Neutrophil (primary cell): ENCODE measurements around the gene FBN1.

ENCODE experiments used
- H3K27ac ChIP-seq: fragments of 200-600 bp; sonication (generic); 2 replicates; pipeline ENCODE4 v1.5.1; 2016; ENCODE audit warnings: mild to moderate bottlenecking, moderate library complexity
- H3K27me3 ChIP-seq: fragments of 200-600 bp; sonication (generic); 2 replicates; pipeline ENCODE4 v1.6.0; 2016; ENCODE audit warnings: mild to moderate bottlenecking
- H3K36me3 ChIP-seq: fragments of 200-600 bp; sonication (generic); 2 replicates; pipeline ENCODE4 v1.5.1; 2017
- H3K4me1 ChIP-seq, 2 experiments: fragments of 200-600 bp in 1 of 2; sonication (generic) in 1 of 2; 1 replicate in 1 of 2; 2 replicates in 1 of 2; pipeline versions ENCODE4 v1.5.1 to v1.6.1; 2013 to 2016; ENCODE audit warnings: low read depth in 1 of 2, low read length in 1 of 2, mild to moderate bottlenecking in 1 of 2, moderate library complexity in 1 of 2; ENCODE audit not compliant: control insufficient read depth in 1 of 2, insufficient read depth in 1 of 2
- H3K4me3 ChIP-seq, 2 experiments: fragments of 200-600 bp in 1 of 2; sonication (generic) in 1 of 2; 1 replicate in 1 of 2; 2 replicates in 1 of 2; pipeline ENCODE4 v1.5.1; 2013 to 2016; ENCODE audit warnings: low read depth in 1 of 2, low read length in 1 of 2, mild to moderate bottlenecking in 1 of 2, moderate library complexity in 1 of 2
- H3K9me3 ChIP-seq: fragments of 200-600 bp; sonication (generic); 2 replicates; pipeline ENCODE4 v1.5.1; 2016
- TF ChIP-seq, protein P1 (sequence below): fragments of 200-600 bp; sonication (generic); IDR thresholded peaks from 2 replicates; pipeline ENCODE4 v1.5.1; 2016; ENCODE audit warnings: antibody characterized with exemption

The FBN1 gene

DNA sequence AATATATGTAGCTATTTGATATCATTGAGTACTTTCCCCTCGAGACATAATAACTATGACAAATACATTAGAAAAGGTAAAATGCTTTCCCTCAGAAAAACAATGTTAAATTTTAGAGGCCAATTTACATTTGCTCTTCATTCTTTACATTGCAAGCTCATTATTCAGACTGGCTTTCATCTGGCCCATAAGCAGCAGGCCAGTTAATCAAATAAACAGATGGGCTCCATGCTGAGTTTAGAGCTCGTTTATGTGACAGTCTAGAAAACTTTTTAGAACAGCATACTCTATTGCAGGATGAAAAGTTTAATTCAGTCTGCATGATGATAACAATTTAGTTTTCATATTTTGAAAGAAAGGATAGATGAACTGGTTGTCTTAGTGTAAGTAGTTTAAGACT, 163.7 kb downstream of the FBN1 start:
- Histone ChIP-seq H3K36me3 (peaks cover 83% of the 10 kb centered on the region), H3K9me3 (no peaks in the 10 kb centered on the region), H3K27me3 (no peaks in the 10 kb centered on the region), H3K4me1 (no peaks in the 10 kb centered on the region), H3K4me3 (no peak overlapping the region), H3K27ac (no peak overlapping the region)
- TF ChIP-seq, protein P1, sequence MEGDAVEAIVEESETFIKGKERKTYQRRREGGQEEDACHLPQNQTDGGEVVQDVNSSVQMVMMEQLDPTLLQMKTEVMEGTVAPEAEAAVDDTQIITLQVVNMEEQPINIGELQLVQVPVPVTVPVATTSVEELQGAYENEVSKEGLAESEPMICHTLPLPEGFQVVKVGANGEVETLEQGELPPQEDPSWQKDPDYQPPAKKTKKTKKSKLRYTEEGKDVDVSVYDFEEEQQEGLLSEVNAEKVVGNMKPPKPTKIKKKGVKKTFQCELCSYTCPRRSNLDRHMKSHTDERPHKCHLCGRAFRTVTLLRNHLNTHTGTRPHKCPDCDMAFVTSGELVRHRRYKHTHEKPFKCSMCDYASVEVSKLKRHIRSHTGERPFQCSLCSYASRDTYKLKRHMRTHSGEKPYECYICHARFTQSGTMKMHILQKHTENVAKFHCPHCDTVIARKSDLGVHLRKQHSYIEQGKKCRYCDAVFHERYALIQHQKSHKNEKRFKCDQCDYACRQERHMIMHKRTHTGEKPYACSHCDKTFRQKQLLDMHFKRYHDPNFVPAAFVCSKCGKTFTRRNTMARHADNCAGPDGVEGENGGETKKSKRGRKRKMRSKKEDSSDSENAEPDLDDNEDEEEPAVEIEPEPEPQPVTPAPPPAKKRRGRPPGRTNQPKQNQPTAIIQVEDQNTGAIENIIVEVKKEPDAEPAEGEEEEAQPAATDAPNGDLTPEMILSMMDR = no peak

DNA sequence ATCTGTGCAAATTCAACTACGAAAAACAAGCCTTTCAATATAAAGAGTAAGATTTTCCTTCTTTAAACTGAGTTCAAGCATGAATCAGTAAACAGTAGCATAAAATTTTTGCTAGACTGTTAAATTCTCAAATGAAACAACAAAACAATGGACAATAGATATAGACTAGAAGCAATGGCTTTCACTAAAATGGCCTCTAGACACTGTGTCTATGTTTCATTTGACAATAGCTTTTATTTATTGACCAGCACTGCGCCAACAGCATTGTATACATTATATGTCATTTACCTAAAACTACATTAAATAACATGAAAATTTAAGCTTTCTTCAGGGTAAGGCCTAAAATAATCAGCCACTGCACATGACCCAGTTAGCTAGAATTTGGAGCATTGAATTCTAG, 165.8 kb downstream of the FBN1 start:
- H3K4me3 ChIP-seq = no peak overlapping the region
- no peaks in the 10 kb centered on the region for H3K4me1 ChIP-seq
- H3K36me3 ChIP-seq = peaks cover 63% of the 10 kb centered on the region
- H3K27ac ChIP-seq = no peak overlapping the region
- H3K9me3 ChIP-seq = no peaks in the 10 kb centered on the region
- no peaks in the 10 kb centered on the region for H3K27me3 ChIP-seq
- TF ChIP-seq, protein P1 = no peak

DNA sequence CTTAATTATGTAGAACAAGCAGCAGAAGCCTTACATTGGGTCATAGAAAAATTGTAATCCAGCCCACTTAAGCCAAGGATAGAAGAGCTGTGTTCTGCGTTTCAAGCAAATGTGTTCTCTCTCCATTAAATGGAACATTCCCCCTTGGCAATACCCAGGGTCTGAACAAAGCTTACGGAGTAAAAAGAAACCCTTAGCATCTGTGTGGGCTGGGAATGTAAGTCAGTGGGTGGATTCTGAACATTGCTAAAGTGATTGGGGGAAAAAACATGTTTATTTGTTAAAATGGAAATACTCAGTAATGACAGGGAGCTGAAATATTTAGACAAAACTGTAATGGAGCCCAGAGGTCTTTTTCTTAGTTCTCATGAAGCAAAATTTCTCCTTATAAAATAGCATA, 166.9 kb downstream of the FBN1 start:
- Histone ChIP-seq H3K9me3 (no peaks in the 10 kb centered on the region), H3K4me3 (no peak overlapping the region), H3K27ac (no peak overlapping the region), H3K4me1 (no peaks in the 10 kb centered on the region), H3K27me3 (no peaks in the 10 kb centered on the region), H3K36me3 (peaks cover 63% of the 10 kb centered on the region)
- TF ChIP-seq, protein P1 = no peak

DNA sequence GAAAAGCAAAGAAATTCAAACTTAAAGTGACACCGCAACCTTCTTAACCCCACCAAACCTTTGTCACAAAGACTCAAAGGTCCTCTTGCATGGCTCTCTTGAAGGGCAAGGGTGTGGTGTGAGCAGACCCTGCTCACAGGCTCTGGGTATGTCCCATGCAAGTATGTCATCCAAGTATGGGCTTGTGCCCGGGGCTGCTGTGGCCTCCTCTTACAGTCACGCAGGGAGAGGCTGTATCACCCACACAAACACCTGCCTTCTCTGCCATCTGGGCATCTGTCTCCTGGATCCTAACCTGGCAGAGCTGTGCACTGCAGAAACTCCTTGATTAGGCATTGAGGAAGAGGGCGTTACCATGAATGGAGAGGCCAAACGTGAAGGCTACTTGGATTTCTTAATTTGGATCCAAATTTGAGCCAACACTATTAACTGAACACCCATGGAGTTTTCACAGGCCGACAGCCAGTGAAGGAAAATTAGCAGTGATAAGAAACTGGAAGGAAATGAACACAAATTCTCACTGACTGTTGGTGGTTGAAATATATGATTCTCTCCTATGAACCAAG, 167.6 kb downstream of the FBN1 start:
- Histone ChIP-seq H3K4me1 (no peaks in the 10 kb centered on the region), H3K27me3 (no peaks in the 10 kb centered on the region), H3K27ac (no peak overlapping the region), H3K36me3 (peaks cover 60% of the 10 kb centered on the region), H3K9me3 (no peaks in the 10 kb centered on the region), H3K4me3 (no peak overlapping the region)
- TF ChIP-seq, protein P1 = no peak

DNA sequence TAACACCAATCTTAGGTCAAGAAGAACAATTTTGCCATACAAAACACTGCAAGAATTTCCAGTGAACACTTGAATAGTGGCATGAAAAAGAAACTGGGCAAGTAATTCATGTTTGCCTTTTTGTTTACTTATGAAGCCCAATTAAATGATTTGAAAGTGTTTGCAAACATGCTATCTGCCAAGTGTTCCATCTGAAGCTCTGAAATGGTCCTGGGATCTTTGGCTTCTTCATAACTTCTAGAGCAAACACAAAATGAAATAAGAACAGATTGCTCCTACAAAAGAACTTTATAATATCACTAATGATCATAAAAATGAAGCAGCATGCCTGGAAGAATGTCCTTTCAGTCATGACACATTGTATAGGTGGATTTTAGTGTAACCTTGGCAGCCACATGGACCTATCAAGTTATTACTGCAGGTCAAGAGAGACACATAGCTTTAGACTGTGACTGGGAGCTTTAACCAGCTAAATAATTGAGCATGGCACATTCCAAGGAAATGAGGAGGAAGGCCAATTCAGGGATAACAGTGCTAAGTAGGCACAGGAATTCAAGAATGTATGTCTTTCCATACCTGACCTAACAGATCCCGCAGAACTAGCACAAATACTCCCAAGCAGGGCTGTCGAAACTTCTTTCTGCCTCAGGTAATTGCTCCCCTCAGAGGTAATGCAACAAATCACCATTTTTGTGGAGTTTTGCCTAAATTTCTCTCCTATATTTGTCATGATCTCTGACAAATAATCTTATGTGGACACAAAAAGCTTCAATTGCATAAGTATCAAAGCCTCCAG, 169.7 kb downstream of the FBN1 start:
- TF ChIP-seq, protein P1 = no peak
- no peak overlapping the region for H3K4me3 ChIP-seq
- no peak overlapping the region for H3K27ac ChIP-seq
- H3K9me3 ChIP-seq = no peaks in the 10 kb centered on the region
- no peaks in the 10 kb centered on the region for H3K27me3 ChIP-seq
- no peaks in the 10 kb centered on the region for H3K4me1 ChIP-seq
- peaks cover 55% of the 10 kb centered on the region for H3K36me3 ChIP-seq
